Non-pigmented ciliary epithelial cell (primary cell): ENCODE data around the gene GSG1L.

Experiments
- DNase-seq: peaks from one replicate; pipeline ENCODE4 v3.0.0-alpha.2; 2010; ENCODE audit warnings: low read depth

GSG1L gene

GRCh38 chr16:28014851-28015250 lies 48.7 kb downstream of the GSG1L start:
- DNase-seq: no peak

- DNase-seq: no peak
These were observed 49.6 kb downstream of the GSG1L start for GRCh38 chr16:28013878-28014277.

GRCh38 chr16:28013392-28013791 lies 50.1 kb downstream of the GSG1L start:
- no peak for DNase-seq

GRCh38 chr16:28011971-28012445 lies 51.5 kb downstream of the GSG1L start:
- peak; percentile 36 for DNase-seq

- DNase-seq: no peak
These were observed 52.3 kb downstream of the GSG1L start for GRCh38 chr16:28011223-28011622.

GRCh38 chr16:28010671-28011070 lies 52.8 kb downstream of the GSG1L start:
- no peak for DNase-seq

GRCh38 chr16:28009586-28010373 lies 53.7 kb downstream of the GSG1L start:
- DNase-seq: no peak

- no peak for DNase-seq
These were observed 59.6 kb downstream of the GSG1L start for GRCh38 chr16:28003923-28004322.

GRCh38 chr16:28003021-28003865 lies 60.3 kb downstream of the GSG1L start:
- no peak for DNase-seq

- no peak for DNase-seq
These were observed 61.9 kb downstream of the GSG1L start for GRCh38 chr16:28001642-28002041.

- no peak for DNase-seq
These were observed 62.3 kb downstream of the GSG1L start for GRCh38 chr16:28001184-28001583.

GRCh38 chr16:28000314-28001169 lies 63.0 kb downstream of the GSG1L start:
- no peak for DNase-seq

- no peak for DNase-seq
These were observed 63.8 kb downstream of the GSG1L start for GRCh38 chr16:27999687-28000086.

GRCh38 chr16:27995378-27995777 lies 68.1 kb downstream of the GSG1L start:
- DNase-seq: no peak

GRCh38 chr16:27994686-27995085 lies 68.8 kb downstream of the GSG1L start:
- DNase-seq: no peak

- DNase-seq: no peak
These were observed 69.9 kb downstream of the GSG1L start for GRCh38 chr16:27993587-27993986.

- no peak for DNase-seq
These were observed 71.6 kb downstream of the GSG1L start for GRCh38 chr16:27991876-27992275.

GRCh38 chr16:27985981-27986380 lies 77.5 kb downstream of the GSG1L start:
- DNase-seq: no peak

- no peak for DNase-seq
These were observed 79.4 kb downstream of the GSG1L start for GRCh38 chr16:27984121-27984520.

GRCh38 chr16:27983244-27983643 lies 80.3 kb downstream of the GSG1L start:
- DNase-seq: no peak

GRCh38 chr16:27982184-27982583 lies 81.3 kb downstream of the GSG1L start:
- DNase-seq: no peak
